Measurements from ENCODE around the gene TSPAN15. TPM values are rescaled to one million over a fixed set of nuclear protein-coding genes. Genes with fewer than 3 reads are reported as not detected.
A peak's percentile ranks its signal among the peaks of the same experiment; 100 is the strongest.
"Not testable (repeated sequence)": the region's sequence is repeated elsewhere in the genome, so short reads cannot be mapped to it uniquely, and the experiment has no call there.

The TSPAN15 gene
- total RNA-seq, 1 donor from 2014 or later, result 9.5 TPM

- DNase-seq, result no peak
- intact Hi-C loops (cut with DNase I), result no loop called here
- ATAC-seq (ENCODE audit: poor library complexity), result no peak
Measured at GRCh38 chr10:69473304-69473990, 22.2 kb downstream of the TSPAN15 start.

- intact Hi-C loops (cut with DNase I), result no loop called here
- DNase-seq, result no peak
- ATAC-seq (ENCODE audit: poor library complexity), result no peak
Measured at GRCh38 chr10:69474742-69475432, 23.6 kb downstream of the TSPAN15 start.

- intact Hi-C loops (cut with DNase I), result no loop called here
- no peak for DNase-seq
- ATAC-seq (ENCODE audit: poor library complexity), result no peak
Measured at GRCh38 chr10:69475433-69475830, 24.2 kb downstream of the TSPAN15 start.

- no peak for ATAC-seq (ENCODE audit: poor library complexity)
- DNase-seq, result no peak
- intact Hi-C loops (cut with DNase I), result no loop called here
Measured at GRCh38 chr10:69477968-69478597, 26.8 kb downstream of the TSPAN15 start.

- DNase-seq, result peak; percentile 70
- peak; percentile 81 for ATAC-seq (ENCODE audit: poor library complexity)
- intact Hi-C loops (cut with DNase I), result no loop called here
Measured at GRCh38 chr10:69479240-69480067, 28.2 kb downstream of the TSPAN15 start.

- DNase-seq, result no peak
- intact Hi-C loops (cut with DNase I), result no loop called here
- peak; percentile 68 for ATAC-seq (ENCODE audit: poor library complexity)
Measured at GRCh38 chr10:69480068-69480412, 28.8 kb downstream of the TSPAN15 start.

- ATAC-seq (ENCODE audit: poor library complexity) (peak; percentile 33), DNase-seq (no peak)
- intact Hi-C loops (cut with DNase I), result no loop called here
Measured at GRCh38 chr10:69481305-69481704, 30.0 kb downstream of the TSPAN15 start.

GRCh38 chr10:69481811-69482524 lies 30.7 kb downstream of the TSPAN15 start:
- DNase-seq (no peak), ATAC-seq (ENCODE audit: poor library complexity) (no peak)
- intact Hi-C loops (cut with DNase I), result no loop called here

- intact Hi-C loops (cut with DNase I), result no loop called here
- DNase-seq (no peak), ATAC-seq (ENCODE audit: poor library complexity) (no peak)
Measured at GRCh38 chr10:69483963-69484362, 32.7 kb downstream of the TSPAN15 start.

GRCh38 chr10:69484736-69485135 lies 33.5 kb downstream of the TSPAN15 start:
- no peak for DNase-seq
- no peak for ATAC-seq (ENCODE audit: poor library complexity)
- intact Hi-C loops (cut with DNase I), result no loop called here

GRCh38 chr10:69486922-69487730 lies 35.9 kb downstream of the TSPAN15 start:
- intact Hi-C loops (cut with DNase I), result no loop called here
- DNase-seq (no peak), ATAC-seq (ENCODE audit: poor library complexity) (peak; percentile 35)

GRCh38 chr10:69488149-69488844 lies 37.0 kb downstream of the TSPAN15 start:
- DNase-seq; intact Hi-C loops (cut with DNase I); ATAC-seq (ENCODE audit: poor library complexity): not testable (repeated sequence)

- DNase-seq; ATAC-seq (ENCODE audit: poor library complexity); intact Hi-C loops (cut with DNase I): not testable (repeated sequence)
Measured at GRCh38 chr10:69488856-69489255, 37.6 kb downstream of the TSPAN15 start.

GRCh38 chr10:69489506-69490090 lies 38.3 kb downstream of the TSPAN15 start:
- DNase-seq (no peak), ATAC-seq (ENCODE audit: poor library complexity) (no peak)
- intact Hi-C loops (cut with DNase I), result no loop called here

- ATAC-seq (ENCODE audit: poor library complexity) (no peak), DNase-seq (no peak)
- intact Hi-C loops (cut with DNase I), result no loop called here
Measured at GRCh38 chr10:69490876-69491275, 39.6 kb downstream of the TSPAN15 start.

GRCh38 chr10:69491611-69492010 lies 40.3 kb downstream of the TSPAN15 start:
- DNase-seq (no peak), ATAC-seq (ENCODE audit: poor library complexity) (no peak)
- intact Hi-C loops (cut with DNase I), result no loop called here
